Erythroblast (primary cell): Measurements from ENCODE around the gene ZNF467.

Experiments
- GATA1 ChIP-seq: IDR thresholded peaks from 2 replicates; pipeline ENCODE4 v1.6.1; 2011; ENCODE audit warnings: low read depth, mild to moderate bottlenecking, control low read depth, low read length, moderate library complexity
- POLR2A ChIP-seq: IDR thresholded peaks from 2 replicates; pipeline ENCODE4 v1.6.1; 2011; ENCODE audit warnings: mild to moderate bottlenecking, low read length

- TF ChIP-seq POLR2A (no peak), GATA1 (no peak)
Measured at GRCh38 chr7:149791411-149792219, 18.2 kb upstream of the ZNF467 start.
